ENCODE results near the gene FMO3.

FMO3 gene

GRCh38 chr1:171159148-171159547 is 68.4 kb downstream of the FMO3 start:
- no peak for DNase-seq (ENCODE audit: low spot score)

- DNase-seq (ENCODE audit: low spot score), result peak; percentile 32
Observed at GRCh38 chr1:171160211-171160610, 69.5 kb downstream of the FMO3 start.

GRCh38 chr1:171160639-171161354 is 70.1 kb downstream of the FMO3 start:
- DNase-seq (ENCODE audit: low spot score), result no peak

- no peak for DNase-seq (ENCODE audit: low spot score)
Observed at GRCh38 chr1:171161431-171161830, 70.7 kb downstream of the FMO3 start.

GRCh38 chr1:171166361-171166760 is 75.7 kb downstream of the FMO3 start:
- no peak for DNase-seq (ENCODE audit: low spot score)
